ENCODE measurements around the gene ADAM33. TPM values are rescaled to one million over a fixed set of nuclear protein-coding genes. Genes with fewer than 3 reads are reported as not detected.

ADAM33 gene
- total and polyA plus RNA-seq, 2 of the 13 experiments (the other 11 are each of a cell fraction or from before 2014, with no cell fraction given), result not detected

DNA sequence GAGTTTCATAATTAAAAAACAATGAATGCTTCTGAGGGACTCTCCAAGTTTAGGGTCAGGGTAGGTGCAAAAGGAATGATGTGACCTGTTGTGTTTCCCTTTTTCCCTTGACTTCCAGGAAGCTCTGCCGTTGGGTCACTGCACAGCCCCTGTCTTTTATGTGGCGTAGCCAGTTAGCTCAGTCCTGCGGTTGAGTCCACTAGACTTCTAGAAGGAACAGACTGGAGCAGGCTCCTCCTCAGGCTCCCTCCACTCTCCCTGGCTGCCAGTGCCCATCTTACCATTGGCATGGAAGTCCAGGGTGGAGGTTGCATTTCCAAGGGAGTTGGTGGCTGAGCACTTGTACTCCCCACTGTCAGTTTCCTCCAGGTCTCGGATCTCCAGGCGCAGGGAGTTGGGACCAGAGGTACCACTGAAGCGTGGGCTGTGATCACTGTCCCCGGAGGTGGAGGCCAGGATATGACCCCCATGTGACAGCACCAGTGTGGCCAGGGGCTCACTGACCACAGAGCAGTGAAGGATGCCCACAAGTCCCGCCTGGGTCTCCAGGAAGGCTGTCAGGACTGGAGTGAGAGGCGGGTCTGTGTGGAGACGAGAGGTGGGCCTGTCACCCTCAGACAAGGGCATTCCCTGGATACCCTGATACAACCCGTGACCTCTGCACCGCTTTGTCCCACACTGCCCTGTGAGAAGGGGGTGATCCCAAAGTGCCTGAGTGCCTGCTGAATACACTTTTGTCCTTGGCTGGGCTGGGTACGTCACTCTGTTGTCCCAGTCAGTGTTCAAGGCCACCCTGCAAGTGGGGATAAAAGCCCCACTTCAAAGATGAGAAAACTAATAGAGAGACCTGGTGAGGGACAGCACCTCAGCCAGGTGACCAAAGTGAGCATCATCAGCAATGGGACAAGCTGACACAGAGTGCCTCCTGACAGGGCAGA lies 19.5 kb upstream of the ADAM33 start (continued):
- TF ChIP-seq, protein P1, sequence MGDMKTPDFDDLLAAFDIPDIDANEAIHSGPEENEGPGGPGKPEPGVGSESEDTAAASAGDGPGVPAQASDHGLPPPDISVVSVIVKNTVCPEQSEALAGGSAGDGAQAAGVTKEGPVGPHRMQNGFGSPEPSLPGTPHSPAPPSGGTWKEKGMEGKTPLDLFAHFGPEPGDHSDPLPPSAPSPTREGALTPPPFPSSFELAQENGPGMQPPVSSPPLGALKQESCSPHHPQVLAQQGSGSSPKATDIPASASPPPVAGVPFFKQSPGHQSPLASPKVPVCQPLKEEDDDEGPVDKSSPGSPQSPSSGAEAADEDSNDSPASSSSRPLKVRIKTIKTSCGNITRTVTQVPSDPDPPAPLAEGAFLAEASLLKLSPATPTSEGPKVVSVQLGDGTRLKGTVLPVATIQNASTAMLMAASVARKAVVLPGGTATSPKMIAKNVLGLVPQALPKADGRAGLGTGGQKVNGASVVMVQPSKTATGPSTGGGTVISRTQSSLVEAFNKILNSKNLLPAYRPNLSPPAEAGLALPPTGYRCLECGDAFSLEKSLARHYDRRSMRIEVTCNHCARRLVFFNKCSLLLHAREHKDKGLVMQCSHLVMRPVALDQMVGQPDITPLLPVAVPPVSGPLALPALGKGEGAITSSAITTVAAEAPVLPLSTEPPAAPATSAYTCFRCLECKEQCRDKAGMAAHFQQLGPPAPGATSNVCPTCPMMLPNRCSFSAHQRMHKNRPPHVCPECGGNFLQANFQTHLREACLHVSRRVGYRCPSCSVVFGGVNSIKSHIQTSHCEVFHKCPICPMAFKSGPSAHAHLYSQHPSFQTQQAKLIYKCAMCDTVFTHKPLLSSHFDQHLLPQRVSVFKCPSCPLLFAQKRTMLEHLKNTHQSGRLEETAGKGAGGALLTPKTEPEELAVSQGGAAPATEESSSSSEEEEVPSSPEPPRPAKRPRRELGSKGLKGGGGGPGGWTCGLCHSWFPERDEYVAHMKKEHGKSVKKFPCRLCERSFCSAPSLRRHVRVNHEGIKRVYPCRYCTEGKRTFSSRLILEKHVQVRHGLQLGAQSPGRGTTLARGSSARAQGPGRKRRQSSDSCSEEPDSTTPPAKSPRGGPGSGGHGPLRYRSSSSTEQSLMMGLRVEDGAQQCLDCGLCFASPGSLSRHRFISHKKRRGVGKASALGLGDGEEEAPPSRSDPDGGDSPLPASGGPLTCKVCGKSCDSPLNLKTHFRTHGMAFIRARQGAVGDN (CRISPR knock-in tag; IDR thresholded peaks at IDR 0.05), result peak; percentile 39
- TF ChIP-seq ZNF430 (CRISPR knock-in tag; IDR thresholded peaks at IDR 0.05) (0 out of 2 replicates have a peak, but pooled peaks have one; percentile 22), TEAD3 (CRISPR knock-in tag; optimal IDR thresholded peaks at IDR 0.05; ENCODE audit: borderline replicate concordance) (peak; percentile 57), HNRNPL (IDR thresholded peaks at IDR 0.05; ENCODE audit: low read depth, low read length) (0 out of 2 replicates have a peak, but pooled peaks have one; percentile 33), ZKSCAN8 (CRISPR knock-in tag; IDR thresholded peaks at IDR 0.05; ENCODE audit: borderline replicate concordance) (peak; percentile 99), SMC3 (IDR thresholded peaks at IDR 0.05; ENCODE audit: low read length) (no peak), LCORL (IDR thresholded peaks at IDR 0.05) (no peak), LCORL (CRISPR knock-in tag; IDR thresholded peaks at IDR 0.05) (0 out of 2 replicates have a peak, but pooled peaks have one; percentile 40), MTA1 (CRISPR knock-in tag; IDR thresholded peaks at IDR 0.05; ENCODE audit: borderline replicate concordance) (0 out of 2 replicates have a peak, but pooled peaks have one; percentile 32), NFRKB (IDR thresholded peaks at IDR 0.05) (no peak), ZNF776 (CRISPR knock-in tag; IDR thresholded peaks at IDR 0.05) (0 out of 2 replicates have a peak, but pooled peaks have one; percentile 4), KLF15 (CRISPR knock-in tag; IDR thresholded peaks at IDR 0.05; ENCODE audit: borderline replicate concordance) (no peak), SOX6 (IDR thresholded peaks at IDR 0.05) (no peak), SOX6 (CRISPR knock-in tag; IDR thresholded peaks at IDR 0.05) (peak; percentile 51; the same call in 1 of the 2 replicates), KDM5B (CRISPR knock-in tag; IDR thresholded peaks at IDR 0.05; ENCODE audit: borderline replicate concordance) (0 out of 2 replicates have a peak, but pooled peaks have one; percentile 34), HCFC1 (IDR thresholded peaks at IDR 0.05; ENCODE audit: low read depth, low read length) (0 out of 2 replicates have a peak, but pooled peaks have one; percentile 3), ZBTB7B (CRISPR knock-in tag; IDR thresholded peaks at IDR 0.05) (peak; percentile 26; the same call in 1 of the 2 replicates), ZNF121 (CRISPR knock-in tag; IDR thresholded peaks at IDR 0.05) (peak; percentile 52; the same call in 1 of the 2 replicates), ZEB1 (IDR thresholded peaks at IDR 0.05; ENCODE audit: insufficient replicate concordance, low read depth) (peak; percentile 47)
- TF ChIP-seq, protein P2, sequence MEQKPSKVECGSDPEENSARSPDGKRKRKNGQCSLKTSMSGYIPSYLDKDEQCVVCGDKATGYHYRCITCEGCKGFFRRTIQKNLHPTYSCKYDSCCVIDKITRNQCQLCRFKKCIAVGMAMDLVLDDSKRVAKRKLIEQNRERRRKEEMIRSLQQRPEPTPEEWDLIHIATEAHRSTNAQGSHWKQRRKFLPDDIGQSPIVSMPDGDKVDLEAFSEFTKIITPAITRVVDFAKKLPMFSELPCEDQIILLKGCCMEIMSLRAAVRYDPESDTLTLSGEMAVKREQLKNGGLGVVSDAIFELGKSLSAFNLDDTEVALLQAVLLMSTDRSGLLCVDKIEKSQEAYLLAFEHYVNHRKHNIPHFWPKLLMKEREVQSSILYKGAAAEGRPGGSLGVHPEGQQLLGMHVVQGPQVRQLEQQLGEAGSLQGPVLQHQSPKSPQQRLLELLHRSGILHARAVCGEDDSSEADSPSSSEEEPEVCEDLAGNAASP (CRISPR knock-in tag; IDR thresholded peaks at IDR 0.05; ENCODE audit: borderline replicate concordance), result peak; percentile 23; the same call in 1 of the 2 replicates
- TF ChIP-seq, protein P3, sequence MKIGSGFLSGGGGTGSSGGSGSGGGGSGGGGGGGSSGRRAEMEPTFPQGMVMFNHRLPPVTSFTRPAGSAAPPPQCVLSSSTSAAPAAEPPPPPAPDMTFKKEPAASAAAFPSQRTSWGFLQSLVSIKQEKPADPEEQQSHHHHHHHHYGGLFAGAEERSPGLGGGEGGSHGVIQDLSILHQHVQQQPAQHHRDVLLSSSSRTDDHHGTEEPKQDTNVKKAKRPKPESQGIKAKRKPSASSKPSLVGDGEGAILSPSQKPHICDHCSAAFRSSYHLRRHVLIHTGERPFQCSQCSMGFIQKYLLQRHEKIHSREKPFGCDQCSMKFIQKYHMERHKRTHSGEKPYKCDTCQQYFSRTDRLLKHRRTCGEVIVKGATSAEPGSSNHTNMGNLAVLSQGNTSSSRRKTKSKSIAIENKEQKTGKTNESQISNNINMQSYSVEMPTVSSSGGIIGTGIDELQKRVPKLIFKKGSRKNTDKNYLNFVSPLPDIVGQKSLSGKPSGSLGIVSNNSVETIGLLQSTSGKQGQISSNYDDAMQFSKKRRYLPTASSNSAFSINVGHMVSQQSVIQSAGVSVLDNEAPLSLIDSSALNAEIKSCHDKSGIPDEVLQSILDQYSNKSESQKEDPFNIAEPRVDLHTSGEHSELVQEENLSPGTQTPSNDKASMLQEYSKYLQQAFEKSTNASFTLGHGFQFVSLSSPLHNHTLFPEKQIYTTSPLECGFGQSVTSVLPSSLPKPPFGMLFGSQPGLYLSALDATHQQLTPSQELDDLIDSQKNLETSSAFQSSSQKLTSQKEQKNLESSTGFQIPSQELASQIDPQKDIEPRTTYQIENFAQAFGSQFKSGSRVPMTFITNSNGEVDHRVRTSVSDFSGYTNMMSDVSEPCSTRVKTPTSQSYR (CRISPR knock-in tag; IDR thresholded peaks at IDR 0.05; ENCODE audit: borderline replicate concordance), result 0 out of 2 replicates have a peak, but pooled peaks have one; percentile 15
